EL (cell line): ENCODE measurements around the gene MYO1G.
"Not testable (repeated sequence)": the region's sequence is repeated elsewhere in the genome, so short reads cannot be mapped to it uniquely, and the experiment has no call there.

Experiments
- DNase-seq: peaks from one replicate; pipeline ENCODE4 v3.0.0-alpha.2; 2016

The MYO1G gene

GRCh38 chr7:44965441-44965903 lies 13.3 kb downstream of the MYO1G start:
- DNase-seq: no peak

GRCh38 chr7:44964831-44965440 lies 13.9 kb downstream of the MYO1G start:
- DNase-seq: no peak

GRCh38 chr7:44964384-44964830 lies 14.4 kb downstream of the MYO1G start:
- DNase-seq: no peak

GRCh38 chr7:44963364-44964290 lies 15.2 kb downstream of the MYO1G start:
- DNase-seq: no peak

- DNase-seq: peak; percentile 26
Measured at GRCh38 chr7:44962483-44963251, 16.1 kb downstream of the MYO1G start.

- DNase-seq: no peak
Measured at GRCh38 chr7:44961844-44962482, 16.9 kb downstream of the MYO1G start.

GRCh38 chr7:44960011-44960580 lies 18.7 kb downstream of the MYO1G start:
- DNase-seq: no peak

- DNase-seq: peak; percentile 39
Measured at GRCh38 chr7:44959433-44959951, 19.3 kb downstream of the MYO1G start.

- no peak for DNase-seq
Measured at GRCh38 chr7:44958645-44959344, 20.0 kb downstream of the MYO1G start.

GRCh38 chr7:44956157-44956766 lies 22.6 kb downstream of the MYO1G start:
- no peak for DNase-seq

- no peak for DNase-seq
Measured at GRCh38 chr7:44955733-44956132, 23.1 kb downstream of the MYO1G start.

GRCh38 chr7:44953156-44953555 lies 25.7 kb downstream of the MYO1G start:
- no peak for DNase-seq

- DNase-seq: no peak
Measured at GRCh38 chr7:44949303-44949702, 29.5 kb downstream of the MYO1G start.

GRCh38 chr7:44945479-44945878 lies 33.3 kb downstream of the MYO1G start:
- DNase-seq: no peak

- no peak for DNase-seq
Measured at GRCh38 chr7:44944821-44945220, 34.0 kb downstream of the MYO1G start.

GRCh38 chr7:44943631-44944030 lies 35.2 kb downstream of the MYO1G start:
- DNase-seq: no peak

GRCh38 chr7:44937426-44937825 lies 41.4 kb downstream of the MYO1G start:
- DNase-seq: no peak

- DNase-seq: no peak
Measured at GRCh38 chr7:44936322-44936721, 42.5 kb downstream of the MYO1G start.

- no peak for DNase-seq
Measured at GRCh38 chr7:44935583-44935982, 43.2 kb downstream of the MYO1G start.

GRCh38 chr7:44935016-44935415 lies 43.8 kb downstream of the MYO1G start:
- DNase-seq: no peak

- DNase-seq: not testable (repeated sequence)
Measured at GRCh38 chr7:44934510-44934909, 44.3 kb downstream of the MYO1G start.
